ENCODE measurements around the gene GRHL1. TPM values are rescaled to one million over a fixed set of nuclear protein-coding genes. Genes with fewer than 3 reads are reported as not detected.
"Not testable (repeated sequence)": the region's sequence is repeated elsewhere in the genome, so short reads cannot be mapped to it uniquely, and the experiment has no call there.

GRHL1 gene
- polyA plus RNA-seq, 3 donors from 2014 or later, result 0.52 to 1.9 (median 0.73) TPM

- Mint-ChIP-seq H3K27ac (no peak overlapping the region), H3K9me3 (no peaks in the 10 kb centered on the region), H3K4me3 (no peak overlapping the region), H3K4me1 (peaks cover 0 to 6% of the 10 kb centered on the region in 2 donors), H3K27me3 (ENCODE audit: low read depth in 3 of 3) (peaks cover 2 to 5% (median 3%) of the 10 kb centered on the region in 3 donors), H3K36me3 (no peaks in the 10 kb centered on the region)
- DNase-seq, result no peak
Observed at GRCh38 chr2:10007435-10007834, 55.9 kb downstream of the GRHL1 start.

DNA sequence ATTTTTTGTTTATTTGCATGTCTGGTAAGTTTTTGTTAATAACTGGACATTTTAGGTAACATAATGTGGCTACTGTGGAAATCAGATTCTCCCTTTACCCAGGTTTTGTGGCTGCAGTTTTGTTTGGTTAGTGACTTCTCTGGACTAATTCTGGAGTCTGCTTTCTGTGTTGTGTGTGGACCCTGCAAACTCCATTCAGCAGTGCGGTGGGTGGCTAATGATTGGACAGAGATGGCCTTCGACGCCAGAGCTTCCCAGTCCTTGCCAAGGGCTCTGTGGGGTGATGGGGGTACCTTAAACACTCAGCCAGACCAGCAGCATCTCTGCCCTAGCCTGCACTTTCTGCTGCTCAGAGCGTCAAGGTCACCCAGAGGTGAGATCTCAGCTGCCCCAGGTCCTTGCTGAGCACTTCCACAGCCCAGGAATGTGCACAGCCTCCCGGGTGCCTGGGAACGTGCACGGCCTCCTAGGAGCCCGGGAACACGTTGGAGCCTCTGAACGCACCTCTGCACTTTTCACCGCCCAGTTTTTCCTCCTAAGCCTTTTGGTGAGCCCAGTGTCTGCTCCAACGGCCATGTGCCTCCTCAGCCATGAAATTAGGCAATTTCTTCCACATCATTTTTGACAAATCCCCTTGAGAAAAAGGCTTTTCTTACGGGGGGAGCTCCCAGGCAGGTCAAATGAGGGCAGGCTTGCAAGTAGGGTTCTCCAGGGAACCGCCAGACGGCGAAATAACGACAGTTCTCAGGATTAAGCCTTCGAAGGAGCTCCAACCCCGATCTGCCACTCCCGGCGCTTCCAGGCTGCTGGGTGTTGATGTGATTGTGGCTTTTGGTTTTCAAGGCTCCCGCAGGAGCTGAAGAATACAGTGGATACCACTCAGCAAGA is 56.7 kb downstream of the GRHL1 start:
- Mint-ChIP-seq H3K4me1 (peaks cover 0 to 6% of the 10 kb centered on the region in 2 donors), H3K9me3 (no peaks in the 10 kb centered on the region), H3K27ac (no peak overlapping the region), H3K36me3 (no peaks in the 10 kb centered on the region), H3K27me3 (ENCODE audit: low read depth in 3 of 3) (peaks cover 2 to 5% (median 3%) of the 10 kb centered on the region in 3 donors), H3K4me3 (no peak overlapping the region)
- DNase-seq, result no peak

GRCh38 chr2:10008809-10009176 is 57.3 kb downstream of the GRHL1 start:
- Mint-ChIP-seq H3K27me3 (ENCODE audit: low read depth in 3 of 3) (peaks cover 2 to 5% (median 3%) of the 10 kb centered on the region in 3 donors), H3K9me3 (no peaks in the 10 kb centered on the region), H3K27ac (no peak overlapping the region), H3K4me1 (peaks cover 0 to 6% of the 10 kb centered on the region in 2 donors), H3K4me3 (no peak overlapping the region), H3K36me3 (no peaks in the 10 kb centered on the region)
- DNase-seq, result no peak

- H3K27ac Mint-ChIP-seq, result no peak overlapping the region
- peaks cover 0 to 6% of the 10 kb centered on the region in 2 donors for H3K4me1 Mint-ChIP-seq
Observed at GRCh38 chr2:10009271-10009810, 57.8 kb downstream of the GRHL1 start.

GRCh38 chr2:10009811-10010781 is 58.6 kb downstream of the GRHL1 start:
- Mint-ChIP-seq H3K27me3 (ENCODE audit: low read depth in 3 of 3) (peaks cover 2 to 5% (median 3%) of the 10 kb centered on the region in 3 donors), H3K4me3 (no peak overlapping the region), H3K27ac (no peak overlapping the region), H3K4me1 (peaks cover 0 to 6% of the 10 kb centered on the region in 2 donors), H3K9me3 (no peaks in the 10 kb centered on the region), H3K36me3 (no peaks in the 10 kb centered on the region)
- no peak for DNase-seq

More at GRCh38 chr2:10009271-10009810, 57.8 kb downstream of the GRHL1 start:
- Mint-ChIP-seq H3K9me3 (no peaks in the 10 kb centered on the region), H3K36me3 (no peaks in the 10 kb centered on the region), H3K4me3 (no peak overlapping the region), H3K27me3 (ENCODE audit: low read depth in 3 of 3) (peaks cover 2 to 5% (median 3%) of the 10 kb centered on the region in 3 donors)
- DNase-seq, result no peak

DNA sequence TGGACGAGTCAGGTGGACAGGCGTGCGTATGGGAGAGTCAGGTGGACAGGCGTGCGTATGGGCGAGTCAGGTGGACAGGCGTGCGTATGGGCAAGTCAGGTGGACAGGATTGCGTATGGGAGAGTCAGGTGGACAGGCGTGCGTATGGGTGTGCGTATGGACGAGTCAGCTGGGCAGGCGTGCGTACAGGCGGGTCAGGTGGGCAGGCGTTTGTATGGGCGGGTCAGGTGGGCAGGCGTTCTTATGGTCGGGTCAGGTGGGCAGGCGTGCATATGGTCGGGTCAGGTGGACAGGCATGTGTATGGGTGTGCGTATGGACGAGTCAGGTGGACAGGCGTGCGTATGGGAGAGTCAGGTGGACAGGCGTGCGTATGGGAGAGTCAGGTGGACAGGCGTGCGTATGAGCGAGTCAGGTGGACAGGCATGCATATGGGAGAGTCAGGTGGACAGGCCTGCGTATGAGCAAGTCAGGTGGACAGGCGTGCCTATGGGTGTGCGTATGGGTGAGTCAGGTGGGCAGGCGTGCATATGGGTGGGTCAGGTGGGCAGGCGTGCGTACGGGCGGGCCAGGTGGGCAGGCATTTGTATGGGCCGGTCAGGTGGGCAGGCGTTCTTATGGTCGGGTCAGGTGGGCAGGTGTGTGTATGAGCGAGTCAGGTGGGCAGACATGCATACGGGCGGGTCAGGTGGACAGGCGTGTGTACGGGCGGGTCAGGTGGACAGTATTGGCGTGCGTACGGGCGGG is 59.5 kb downstream of the GRHL1 start:
- not testable (repeated sequence) for H3K27ac Mint-ChIP-seq; H3K4me1 Mint-ChIP-seq; H3K9me3 Mint-ChIP-seq; H3K4me3 Mint-ChIP-seq; H3K36me3 Mint-ChIP-seq; H3K27me3 Mint-ChIP-seq (ENCODE audit: low read depth in 3 of 3); DNase-seq

DNA sequence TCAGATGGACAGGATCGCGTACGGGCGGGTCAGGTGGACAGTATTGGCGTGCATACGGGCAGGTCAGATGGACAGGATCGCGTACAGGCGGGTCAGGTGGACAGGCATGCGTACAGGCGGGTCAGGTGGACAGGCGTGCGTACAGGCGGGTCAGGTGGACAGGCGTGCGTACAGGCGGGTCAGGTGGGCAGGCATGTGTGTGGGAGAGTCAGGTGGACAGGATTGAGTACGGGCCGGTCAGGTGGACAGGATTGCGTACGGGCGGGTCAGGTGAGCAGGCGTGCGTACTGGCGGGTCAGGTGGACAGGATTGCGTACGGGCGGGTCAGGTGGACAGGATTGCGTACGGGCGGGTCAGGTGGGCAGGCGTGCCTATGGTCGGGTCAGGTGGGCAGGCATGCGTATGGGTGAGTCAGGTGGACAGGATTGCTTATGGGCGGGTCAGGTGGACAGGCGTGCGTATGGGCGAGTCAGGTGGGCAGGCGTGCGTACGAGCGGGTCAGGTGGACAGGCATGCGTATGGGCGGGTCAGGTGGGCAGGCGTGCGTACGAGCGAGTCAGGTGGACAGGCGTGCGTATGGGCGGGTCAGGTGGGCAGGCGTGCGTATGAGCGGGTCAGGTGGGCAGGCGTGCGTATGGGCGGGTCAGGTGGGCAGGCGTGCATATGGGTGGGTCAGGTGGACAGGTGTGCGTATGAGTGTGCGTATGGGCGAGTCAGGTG is 60.3 kb downstream of the GRHL1 start:
- H3K27me3 Mint-ChIP-seq (ENCODE audit: low read depth in 3 of 3); H3K4me3 Mint-ChIP-seq; H3K27ac Mint-ChIP-seq; H3K36me3 Mint-ChIP-seq; H3K4me1 Mint-ChIP-seq; DNase-seq; H3K9me3 Mint-ChIP-seq: not testable (repeated sequence)

GRCh38 chr2:10012366-10012962 is 61.0 kb downstream of the GRHL1 start:
- not testable (repeated sequence) for H3K4me1 Mint-ChIP-seq; H3K27ac Mint-ChIP-seq; DNase-seq; H3K27me3 Mint-ChIP-seq (ENCODE audit: low read depth in 3 of 3); H3K36me3 Mint-ChIP-seq; H3K4me3 Mint-ChIP-seq; H3K9me3 Mint-ChIP-seq

- Mint-ChIP-seq H3K4me1 (no peaks in the 10 kb centered on the region), H3K36me3 (peaks cover 0 to 4% (median 0%) of the 10 kb centered on the region in 3 donors)
Observed at GRCh38 chr2:10012963-10013461, 61.5 kb downstream of the GRHL1 start.

GRCh38 chr2:10013651-10014417 is 62.3 kb downstream of the GRHL1 start:
- H3K4me3 Mint-ChIP-seq; H3K27me3 Mint-ChIP-seq (ENCODE audit: low read depth in 3 of 3); H3K4me1 Mint-ChIP-seq; DNase-seq; H3K36me3 Mint-ChIP-seq; H3K27ac Mint-ChIP-seq; H3K9me3 Mint-ChIP-seq: not testable (repeated sequence)

More at GRCh38 chr2:10012963-10013461, 61.5 kb downstream of the GRHL1 start:
- Mint-ChIP-seq H3K27me3 (ENCODE audit: low read depth in 3 of 3) (peaks cover 2 to 3% (median 2%) of the 10 kb centered on the region in 3 donors), H3K9me3 (no peaks in the 10 kb centered on the region), H3K4me3 (no peak overlapping the region), H3K27ac (no peak overlapping the region)
- no peak for DNase-seq

GRCh38 chr2:10014418-10015190 is 63.1 kb downstream of the GRHL1 start:
- Mint-ChIP-seq H3K4me3 (no peak overlapping the region), H3K4me1 (no peaks in the 10 kb centered on the region), H3K36me3 (peaks cover 0 to 4% (median 0%) of the 10 kb centered on the region in 3 donors), H3K27ac (no peak overlapping the region), H3K9me3 (no peaks in the 10 kb centered on the region), H3K27me3 (ENCODE audit: low read depth in 3 of 3) (peaks cover 2 to 5% (median 3%) of the 10 kb centered on the region in 3 donors)
- no peak for DNase-seq
